GM19193 (cell line): ENCODE results near the gene CLDN2.

Experiments
- POLR2A ChIP-seq: IDR thresholded peaks from 4 replicates; pipeline ENCODE4 v1.6.1; 2011; ENCODE audit not compliant: insufficient read depth, insufficient read length; ENCODE audit errors: extremely low read depth

Gene CLDN2

GRCh38 chrX:106948641-106949040 is 28.4 kb downstream of the CLDN2 start:
- TF ChIP-seq POLR2A = no peak

- no peak for TF ChIP-seq POLR2A
Measured at GRCh38 chrX:106949366-106949765, 29.2 kb downstream of the CLDN2 start.

- TF ChIP-seq POLR2A = no peak
Measured at GRCh38 chrX:106950381-106950780, 30.2 kb downstream of the CLDN2 start.

GRCh38 chrX:106951230-106951629 is 31.0 kb downstream of the CLDN2 start:
- TF ChIP-seq POLR2A = no peak

- TF ChIP-seq POLR2A = no peak
Measured at GRCh38 chrX:106952089-106952488, 31.9 kb downstream of the CLDN2 start.

- no peak for TF ChIP-seq POLR2A
Measured at GRCh38 chrX:106952538-106952937, 32.3 kb downstream of the CLDN2 start.

- TF ChIP-seq POLR2A = no peak
Measured at GRCh38 chrX:106952988-106953387, 32.8 kb downstream of the CLDN2 start.

- TF ChIP-seq POLR2A = no peak
Measured at GRCh38 chrX:106954041-106954440, 33.8 kb downstream of the CLDN2 start.

GRCh38 chrX:106955004-106955772 is 35.0 kb downstream of the CLDN2 start:
- TF ChIP-seq POLR2A = no peak

GRCh38 chrX:106957856-106958255 is 37.7 kb downstream of the CLDN2 start:
- no peak for TF ChIP-seq POLR2A

GRCh38 chrX:106959901-106960300 is 39.7 kb downstream of the CLDN2 start:
- no peak for TF ChIP-seq POLR2A

- no peak for TF ChIP-seq POLR2A
Measured at GRCh38 chrX:106963111-106963510, 42.9 kb downstream of the CLDN2 start.

GRCh38 chrX:106964290-106964689 is 44.1 kb downstream of the CLDN2 start:
- TF ChIP-seq POLR2A = no peak

- no peak for TF ChIP-seq POLR2A
Measured at GRCh38 chrX:106972896-106973295, 52.7 kb downstream of the CLDN2 start.

- TF ChIP-seq POLR2A = no peak
Measured at GRCh38 chrX:106973433-106974149, 53.4 kb downstream of the CLDN2 start.

- no peak for TF ChIP-seq POLR2A
Measured at GRCh38 chrX:106976416-106976815, 56.2 kb downstream of the CLDN2 start.
